Measurements from ENCODE around the gene EFHC1. TPM values are rescaled to one million over a fixed set of nuclear protein-coding genes. Genes with fewer than 3 reads are reported as not detected.

The EFHC1 gene
- total and polyA plus RNA-seq, 2 of the 13 experiments (the other 11 are each of a cell fraction or from before 2014, with no cell fraction given) = 23.4 to 29.5 TPM

- H3K4me1 ChIP-seq (ENCODE audit: insufficient read depth, low read length) = peaks cover 43% of the 10 kb centered on the region
- intact Hi-C loops (cut with micrococcal nuclease; ENCODE audit: unreplicated experiment) = no loop called here
- H3K4me2 ChIP-seq (ENCODE audit: low read depth, low read length) = no peak overlapping the region
- TF ChIP-seq MAFF (IDR thresholded peaks at IDR 0.05; ENCODE audit: low read depth, low read length) (peak; percentile 77), SSRP1 (CRISPR knock-in tag; IDR thresholded peaks at IDR 0.05) (no peak), MAFK (conservative IDR thresholded peaks at IDR 0.05 in 1 of 2, IDR thresholded peaks at IDR 0.05 in 1 of 2; ENCODE audit: low read length in 2 of 2) (peak; percentile 88 to 91), ZNF607 (CRISPR knock-in tag; IDR thresholded peaks at IDR 0.05; ENCODE audit: borderline replicate concordance) (no peak), NR2C2 (CRISPR knock-in tag; IDR thresholded peaks at IDR 0.05; ENCODE audit: borderline replicate concordance) (no peak)
- ChIA-PET POLR2A (interaction anchor here (0.9 to 2.2 kb wide), 3 partner anchors 20 to 99 kb away, joined by 3 to 8 read pairs (median 5); no protein-coding TSS in a partner anchor), CTCF (ENCODE audit: low intra/inter-chr PET ratio, low total read pairs) (no interaction called here)
- no peak overlapping the region for H3K9ac ChIP-seq (ENCODE audit: insufficient read depth, low read depth, low read length)
- WGBS (ENCODE audit: low lambda C conversion rate) = 95% methylated on average over 6 of the region's 6 CpGs
- DNase-seq (ENCODE audit: low spot score) (no peak), FAIRE-seq (peak; percentile 18), ATAC-seq (no peak)
- no peak overlapping the region for H3K27ac ChIP-seq (ENCODE audit: extremely low read length, insufficient read depth, low read length)
- peaks cover 48% of the 10 kb centered on the region for H3K79me2 ChIP-seq (ENCODE audit: insufficient read depth, low read length)
- BruUV-seq (replicated peaks) = no TSS peak
- no peaks in the 10 kb centered on the region for H3K27me3 ChIP-seq (ENCODE audit: control insufficient read depth in 1 of 2, insufficient read depth in 2 of 2, low read length in 2 of 2)
- no peak overlapping the region for H3K4me3 ChIP-seq (replicated peaks in 1 of 3; ENCODE audit: insufficient read depth in 1 of 3, low read depth in 2 of 3, low read length in 3 of 3)
- peaks cover 12 to 52% of the 10 kb centered on the region in 2 experiments for H3K36me3 ChIP-seq (replicated peaks in 1 of 2; ENCODE audit: control insufficient read depth in 1 of 2, insufficient read depth in 2 of 2, low read length in 2 of 2)
- H2AFZ ChIP-seq (ENCODE audit: low read length) = no peak overlapping the region
- in situ Hi-C loops (cut with HindIII; ENCODE audit: extremely low pct_ligation_motif_present, low pct_unique_long_range_greater_than_20kb) = no loop called here
- 0 out of 2 replicates have a peak, but pooled peaks cover 3% of the 10 kb centered on the region for H4K20me1 ChIP-seq (ENCODE audit: insufficient read depth, low read length)
- no peaks in the 10 kb centered on the region for H3K9me3 ChIP-seq (ENCODE audit: low read length)
These were observed 103.4 kb downstream of the EFHC1 start for GRCh38 chr6:52523378-52524142.

GRCh38 chr6:52524918-52525317 lies 104.8 kb downstream of the EFHC1 start:
- 85% methylated on average over 4 of the region's 4 CpGs for WGBS (ENCODE audit: low lambda C conversion rate)
- no peak overlapping the region for H3K4me3 ChIP-seq (replicated peaks in 1 of 3; ENCODE audit: insufficient read depth in 1 of 3, low read depth in 2 of 3, low read length in 3 of 3)
- no peaks in the 10 kb centered on the region for H3K27me3 ChIP-seq (ENCODE audit: control insufficient read depth in 1 of 2, insufficient read depth in 2 of 2, low read length in 2 of 2)
- intact Hi-C loops (cut with micrococcal nuclease; ENCODE audit: unreplicated experiment) = no loop called here
- no peak for FAIRE-seq
- peaks cover 30% of the 10 kb centered on the region for H3K4me1 ChIP-seq (ENCODE audit: insufficient read depth, low read length)
- DNase-seq (ENCODE audit: low spot score) = no peak
- no peak for ATAC-seq
- BruUV-seq (replicated peaks) = no TSS peak
- in situ Hi-C loops (cut with HindIII; ENCODE audit: extremely low pct_ligation_motif_present, low pct_unique_long_range_greater_than_20kb) = no loop called here
- no peak for TF ChIP-seq TSC22D2 (CRISPR knock-in tag; IDR thresholded peaks at IDR 0.05; ENCODE audit: borderline replicate concordance)
- TF ChIP-seq RBM22 (optimal IDR thresholded peaks at IDR 0.05; ENCODE audit: low read length) = peak; percentile 41
- no peak for TF ChIP-seq SIN3B (IDR thresholded peaks at IDR 0.05; ENCODE audit: low read length)
- H3K36me3 ChIP-seq (replicated peaks in 1 of 2; ENCODE audit: control insufficient read depth in 1 of 2, insufficient read depth in 2 of 2, low read length in 2 of 2) = peaks cover 19 to 48% of the 10 kb centered on the region in 2 experiments
- H3K79me2 ChIP-seq (ENCODE audit: insufficient read depth, low read length) = peaks cover 39% of the 10 kb centered on the region
- no peak overlapping the region for H2AFZ ChIP-seq (ENCODE audit: low read length)
- H3K4me2 ChIP-seq (ENCODE audit: low read depth, low read length) = no peak overlapping the region
- H3K9me3 ChIP-seq (ENCODE audit: low read length) = no peaks in the 10 kb centered on the region
- CTCF ChIA-PET (ENCODE audit: low intra/inter-chr PET ratio, low total read pairs) = no interaction called here
- no peak overlapping the region for H3K27ac ChIP-seq (ENCODE audit: extremely low read length, insufficient read depth, low read length)
- 0 out of 2 replicates have a peak, but pooled peaks cover 3% of the 10 kb centered on the region for H4K20me1 ChIP-seq (ENCODE audit: insufficient read depth, low read length)
- POLR2A ChIA-PET = interaction anchor here (2.2 kb wide), 1 partner anchor 19 kb away, joined by 8 read pairs; no protein-coding TSS in a partner anchor
- no peak overlapping the region for H3K9ac ChIP-seq (ENCODE audit: insufficient read depth, low read depth, low read length)
